ENCODE measurements around the gene SUCLA2. TPM values are rescaled to one million over a fixed set of nuclear protein-coding genes. Genes with fewer than 3 reads are reported as not detected.

Gene SUCLA2
- total and polyA plus RNA-seq, 2 of the 8 experiments (the other 6 are each of a cell fraction or from before 2014, with no cell fraction given): 23.5 to 78.8 TPM

DNA sequence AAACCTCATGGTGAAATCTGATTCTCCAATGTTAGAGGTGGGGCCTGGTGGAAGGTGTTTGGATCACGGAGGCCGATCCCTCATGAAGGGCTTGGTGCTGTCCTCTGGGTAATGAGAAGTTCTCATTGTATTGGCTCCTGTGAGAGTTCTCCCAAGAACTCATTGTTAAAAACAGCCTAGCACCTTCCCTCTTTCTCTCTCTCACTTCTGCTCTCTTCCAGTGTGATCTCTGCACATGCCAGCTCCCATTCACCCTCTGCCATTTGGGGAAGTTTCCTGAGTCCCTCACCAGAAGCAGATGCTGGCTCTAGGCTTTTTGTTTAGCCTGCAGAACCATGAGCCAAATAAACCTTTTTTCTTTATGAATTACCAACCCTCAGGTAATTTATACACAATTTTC is 3.1 kb upstream of the SUCLA2 start:
- no peak overlapping the region for H3K4me3 ChIP-seq (ENCODE audit: extremely low read depth in 1 of 4, insufficient read depth in 2 of 4, low read depth in 3 of 4, low read length in 4 of 4)
- no peaks in the 10 kb centered on the region; the same call in 1 of the 2 replicates for H3K79me1 ChIP-seq (ENCODE audit: low read depth, low read length)
- H2BK12ac ChIP-seq (ENCODE audit: low read depth, low read length): 0 out of 2 replicates have a peak overlapping the region, but pooled peaks have one; percentile 27
- H3K23ac ChIP-seq (ENCODE audit: insufficient read length): no peak overlapping the region
- no peak overlapping the region for H3K9ac ChIP-seq (replicated peaks in 1 of 4; ENCODE audit: extremely low read depth in 1 of 4, low read depth in 3 of 4, low read length in 3 of 4)
- no peak overlapping the region for H3K18ac ChIP-seq (ENCODE audit: extremely low read depth, low read length)
- H3K56ac ChIP-seq (replicated peaks; ENCODE audit: insufficient read length, low read depth, low read length): no peak overlapping the region
- peak overlapping the region; percentile 61 for H4K91ac ChIP-seq (replicated peaks; ENCODE audit: insufficient read length, low read length)
- no peaks in the 10 kb centered on the region for H3K27me3 ChIP-seq (replicated peaks in 1 of 4; ENCODE audit: control insufficient read depth in 3 of 4, extremely low read depth in 1 of 4, insufficient read depth in 3 of 4, low read length in 3 of 4)
- H2BK120ac ChIP-seq (replicated peaks; ENCODE audit: low read depth, low read length): no peak overlapping the region
- H3K27ac ChIP-seq (ENCODE audit: low read depth, low read length): no peak overlapping the region
- H3K14ac ChIP-seq (ENCODE audit: insufficient read length): no peak overlapping the region
- H3K4me1 ChIP-seq (replicated peaks in 1 of 4; ENCODE audit: control insufficient read depth in 3 of 4, insufficient read depth in 4 of 4, low read length in 3 of 4): peaks cover 0 to 4% (median 0%) of the 10 kb centered on the region in 4 experiments; a peak in 3 of 7 replicates
- WGBS, 2 experiments (ENCODE audit: extremely low coverage in 1 of 2, insufficient coverage in 1 of 2, insufficient read length in 1 of 2, insufficient replicate concordance in 2 of 2, low coverage in 1 of 2, low lambda C conversion rate in 2 of 2, missing lambda C conversion rate in 1 of 2): 85% methylated on average over 2 of the region's 2 CpGs; no CpG with 5 or more reads in 1 of the 2 experiments
- POLR2A ChIA-PET (ENCODE audit: partially characterized antibody): interaction anchor here (6.0 kb wide), 1 partner anchor 34 kb away, joined by 43 read pairs; the partner anchor contains the start of gene NUDT15
- H2BK15ac ChIP-seq (ENCODE audit: low read length): no peak overlapping the region
- H2AFZ ChIP-seq (ENCODE audit: low read length): 0 out of 2 replicates have a peak overlapping the region, but pooled peaks have one; percentile 0
- H2AK5ac ChIP-seq (ENCODE audit: low read depth, low read length): no peak overlapping the region
- peak overlapping the region; percentile 38; the same call in 1 of the 2 replicates for H2BK20ac ChIP-seq (ENCODE audit: low read length)
- H3K79me2 ChIP-seq (ENCODE audit: control insufficient read depth in 1 of 2, insufficient read depth in 2 of 2, low read length in 2 of 2): peaks cover 0 to 17% of the 10 kb centered on the region in 2 experiments; a peak in 3 of 4 replicates
- H3K23me2 ChIP-seq (ENCODE audit: low read depth, low read length): peaks cover 4% of the 10 kb centered on the region
- CTCF ChIA-PET (ENCODE audit: partially characterized antibody): no interaction called here
- H4K8ac ChIP-seq (ENCODE audit: extremely low read depth, insufficient read depth, low read length): no peak overlapping the region
- no peak overlapping the region for H3K4ac ChIP-seq (replicated peaks; ENCODE audit: insufficient read length, low read depth, low read length)
- peaks cover 0 to 2% of the 10 kb centered on the region in 2 experiments for H4K20me1 ChIP-seq (replicated peaks in 1 of 2; ENCODE audit: control insufficient read depth in 1 of 2, insufficient read depth in 2 of 2, low read length in 2 of 2)
- DNase-seq (ENCODE audit: low read depth in 1 of 2, low spot score in 2 of 2) (no peak), FAIRE-seq (no peak)
- H4K5ac ChIP-seq (ENCODE audit: insufficient read length, low read depth, low read length): no peak overlapping the region
- H3K36me3 ChIP-seq (ENCODE audit: control insufficient read depth in 2 of 4, insufficient read depth in 4 of 4, low read length in 3 of 4): no peaks in the 10 kb centered on the region
- H3K9me3 ChIP-seq (ENCODE audit: insufficient read depth in 2 of 2, low read depth in 1 of 2, low read length in 1 of 2): no peaks in the 10 kb centered on the region
- peak overlapping the region; percentile 83; the same call in 1 of the 2 replicates for H2BK5ac ChIP-seq (ENCODE audit: low read depth, low read length)
- no peak overlapping the region for H3K4me2 ChIP-seq (ENCODE audit: insufficient read depth in 1 of 2, low read depth in 2 of 2, low read length in 2 of 2)
- TF ChIP-seq, protein P1, sequence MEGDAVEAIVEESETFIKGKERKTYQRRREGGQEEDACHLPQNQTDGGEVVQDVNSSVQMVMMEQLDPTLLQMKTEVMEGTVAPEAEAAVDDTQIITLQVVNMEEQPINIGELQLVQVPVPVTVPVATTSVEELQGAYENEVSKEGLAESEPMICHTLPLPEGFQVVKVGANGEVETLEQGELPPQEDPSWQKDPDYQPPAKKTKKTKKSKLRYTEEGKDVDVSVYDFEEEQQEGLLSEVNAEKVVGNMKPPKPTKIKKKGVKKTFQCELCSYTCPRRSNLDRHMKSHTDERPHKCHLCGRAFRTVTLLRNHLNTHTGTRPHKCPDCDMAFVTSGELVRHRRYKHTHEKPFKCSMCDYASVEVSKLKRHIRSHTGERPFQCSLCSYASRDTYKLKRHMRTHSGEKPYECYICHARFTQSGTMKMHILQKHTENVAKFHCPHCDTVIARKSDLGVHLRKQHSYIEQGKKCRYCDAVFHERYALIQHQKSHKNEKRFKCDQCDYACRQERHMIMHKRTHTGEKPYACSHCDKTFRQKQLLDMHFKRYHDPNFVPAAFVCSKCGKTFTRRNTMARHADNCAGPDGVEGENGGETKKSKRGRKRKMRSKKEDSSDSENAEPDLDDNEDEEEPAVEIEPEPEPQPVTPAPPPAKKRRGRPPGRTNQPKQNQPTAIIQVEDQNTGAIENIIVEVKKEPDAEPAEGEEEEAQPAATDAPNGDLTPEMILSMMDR (IDR thresholded peaks at IDR 0.05; ENCODE audit: control extremely low read depth in 1 of 3, insufficient read depth in 1 of 3, low read depth in 1 of 3, low read length in 3 of 3): no peak
- TF ChIP-seq RNF2 (IDR thresholded peaks at IDR 0.05; ENCODE audit: borderline replicate concordance, low read depth, low read length, missing control alignments, poor library complexity, severe bottlenecking): no peak
